ENCODE data around the gene APOBEC2. TPM values are rescaled to one million over a fixed set of nuclear protein-coding genes. Genes with fewer than 3 reads are reported as not detected.
A peak's percentile ranks its signal among the peaks of the same experiment; 100 is the strongest.

APOBEC2 gene
- total and polyA plus RNA-seq, 9 of the 15 experiments (the other 6 are each of a cell fraction or from before 2014, with no cell fraction given), result 0.25 to 1.6 TPM; not detected in 7

- no peak for TF ChIP-seq MCM2 (IDR thresholded peaks at IDR 0.05; ENCODE audit: low read depth)
- no peak for TF ChIP-seq MAFK (IDR thresholded peaks at IDR 0.05; ENCODE audit: low read length)
- no peak for TF ChIP-seq ZNF239 (CRISPR knock-in tag; IDR thresholded peaks at IDR 0.05)
- no peak for TF ChIP-seq EHMT2 (IDR thresholded peaks at IDR 0.05)
- TF ChIP-seq, protein P1, sequence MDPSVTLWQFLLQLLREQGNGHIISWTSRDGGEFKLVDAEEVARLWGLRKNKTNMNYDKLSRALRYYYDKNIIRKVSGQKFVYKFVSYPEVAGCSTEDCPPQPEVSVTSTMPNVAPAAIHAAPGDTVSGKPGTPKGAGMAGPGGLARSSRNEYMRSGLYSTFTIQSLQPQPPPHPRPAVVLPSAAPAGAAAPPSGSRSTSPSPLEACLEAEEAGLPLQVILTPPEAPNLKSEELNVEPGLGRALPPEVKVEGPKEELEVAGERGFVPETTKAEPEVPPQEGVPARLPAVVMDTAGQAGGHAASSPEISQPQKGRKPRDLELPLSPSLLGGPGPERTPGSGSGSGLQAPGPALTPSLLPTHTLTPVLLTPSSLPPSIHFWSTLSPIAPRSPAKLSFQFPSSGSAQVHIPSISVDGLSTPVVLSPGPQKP (CRISPR knock-in tag; IDR thresholded peaks at IDR 0.05), result no peak
- no peak for TF ChIP-seq CEBPB (tag; IDR thresholded peaks at IDR 0.05)
- peak; percentile 55; the same call in 1 of the 2 replicates for TF ChIP-seq HLTF (IDR thresholded peaks at IDR 0.05)
- 0 out of 2 replicates have a peak, but pooled peaks have one; percentile 62 for TF ChIP-seq HMG20B (CRISPR knock-in tag; IDR thresholded peaks at IDR 0.05)
- TF ChIP-seq IRF1 (CRISPR knock-in tag; IDR thresholded peaks at IDR 0.05; ENCODE audit: borderline replicate concordance), result no peak
- TF ChIP-seq ETS1 (conservative IDR thresholded peaks at IDR 0.05; ENCODE audit: control insufficient read depth, low read depth, low read length), result peak; percentile 80
- TF ChIP-seq HMG20A (CRISPR knock-in tag; conservative IDR thresholded peaks at IDR 0.05), result no peak
- TF ChIP-seq ETV6 (IDR thresholded peaks at IDR 0.05; ENCODE audit: borderline replicate concordance in 1 of 2, low read depth in 2 of 2, low read length in 1 of 2), result no peak; a peak in 1 of 4 replicates
- peak; percentile 83; the same call in 1 of the 2 replicates for TF ChIP-seq ETV6 (CRISPR knock-in tag; IDR thresholded peaks at IDR 0.05; ENCODE audit: borderline replicate concordance)
- no peak for TF ChIP-seq RFX7 (CRISPR knock-in tag; IDR thresholded peaks at IDR 0.05)
- TF ChIP-seq NR4A1 (CRISPR knock-in tag; IDR thresholded peaks at IDR 0.05), result no peak
- TF ChIP-seq NR4A1 (tag; IDR thresholded peaks at IDR 0.05), result 0 out of 2 replicates have a peak, but pooled peaks have one; percentile 16
- TF ChIP-seq CEBPG (CRISPR knock-in tag; IDR thresholded peaks at IDR 0.05), result no peak
- no peak for TF ChIP-seq CEBPG (tag; conservative IDR thresholded peaks at IDR 0.05 in 1 of 2, IDR thresholded peaks at IDR 0.05 in 1 of 2)
- peak; percentile 69; the same call in 1 of the 2 replicates for TF ChIP-seq ZNF431 (CRISPR knock-in tag; IDR thresholded peaks at IDR 0.05)
- TF ChIP-seq ZBTB8A (IDR thresholded peaks at IDR 0.05; ENCODE audit: partially characterized antibody), result no peak
- peak; percentile 95; the same call in 1 of the 2 replicates for TF ChIP-seq RBM14 (IDR thresholded peaks at IDR 0.05; ENCODE audit: borderline replicate concordance, insufficient read depth, low read depth, low read length)
- TF ChIP-seq RBM15 (IDR thresholded peaks at IDR 0.05; ENCODE audit: insufficient read depth, low read length), result 0 out of 2 replicates have a peak, but pooled peaks have one; percentile 52
- peak in 2 of 3 experiments; percentile 74 to 81 for TF ChIP-seq YY1 (IDR thresholded peaks at IDR 0.05; ENCODE audit: borderline replicate concordance in 1 of 3, control insufficient read depth in 1 of 3, extremely low read depth in 1 of 3, insufficient read depth in 3 of 3, insufficient read length in 1 of 3, insufficient replicate concordance in 2 of 3, low read depth in 1 of 3, low read length in 2 of 3)
- TF ChIP-seq NFE2L1 (tag; IDR thresholded peaks at IDR 0.05; ENCODE audit: borderline replicate concordance, low read depth), result no peak
These were observed 20.4 kb downstream of the APOBEC2 start (continued) for GRCh38 chr6:41073203-41073967.

Data from K562 (cell line).